Neural progenitor cell (in vitro differentiated cells): Measurements from ENCODE around the gene ADH6.

ENCODE experiments used
- EZH2 ChIP-seq: fragments of 200-600 bp; sonication (generic); IDR thresholded peaks from 2 replicates; pipeline ENCODE4 v1.6.1; 2017; ENCODE audit warnings: antibody characterized with exemption, mild to moderate bottlenecking, moderate library complexity
- TF ChIP-seq, protein P1 (sequence below): fragments of 200-600 bp; sonication (generic); IDR thresholded peaks from 2 replicates; pipeline ENCODE4 v1.5.1; 2017; ENCODE audit warnings: antibody characterized with exemption, mild to moderate bottlenecking

DNA sequence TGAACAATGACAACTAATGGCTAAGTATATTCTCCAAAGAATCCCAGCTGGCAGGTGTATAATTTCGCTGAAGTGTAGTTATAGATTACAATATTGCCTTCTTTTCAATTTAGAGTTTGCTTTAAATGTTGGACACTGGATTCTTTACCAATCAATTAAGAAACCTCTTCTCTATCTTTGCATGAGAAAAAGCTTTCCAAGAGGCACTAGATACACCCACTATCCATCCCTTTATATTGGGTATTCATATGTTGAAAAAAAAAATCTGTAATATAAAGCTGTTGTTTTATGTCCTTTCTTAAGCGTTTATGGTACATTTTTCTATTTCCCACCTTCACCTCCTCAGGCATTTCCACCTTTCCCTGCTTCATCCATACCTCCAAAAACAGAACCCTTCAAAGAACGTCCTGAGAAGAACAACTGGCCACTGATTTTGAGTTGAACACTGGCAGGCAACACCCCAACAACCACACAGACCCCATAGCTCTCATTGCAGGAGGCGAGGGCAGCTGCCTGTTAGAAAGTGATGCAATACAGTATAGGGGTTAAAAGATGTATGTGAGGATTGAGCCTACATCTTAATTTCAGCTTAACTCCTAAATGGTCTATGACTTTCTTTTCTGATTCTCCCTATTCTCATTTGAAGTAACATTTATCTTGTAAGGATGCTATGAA, 11.8 kb downstream of the ADH6 start:
- TF ChIP-seq EZH2 = no peak
- TF ChIP-seq, protein P1, sequence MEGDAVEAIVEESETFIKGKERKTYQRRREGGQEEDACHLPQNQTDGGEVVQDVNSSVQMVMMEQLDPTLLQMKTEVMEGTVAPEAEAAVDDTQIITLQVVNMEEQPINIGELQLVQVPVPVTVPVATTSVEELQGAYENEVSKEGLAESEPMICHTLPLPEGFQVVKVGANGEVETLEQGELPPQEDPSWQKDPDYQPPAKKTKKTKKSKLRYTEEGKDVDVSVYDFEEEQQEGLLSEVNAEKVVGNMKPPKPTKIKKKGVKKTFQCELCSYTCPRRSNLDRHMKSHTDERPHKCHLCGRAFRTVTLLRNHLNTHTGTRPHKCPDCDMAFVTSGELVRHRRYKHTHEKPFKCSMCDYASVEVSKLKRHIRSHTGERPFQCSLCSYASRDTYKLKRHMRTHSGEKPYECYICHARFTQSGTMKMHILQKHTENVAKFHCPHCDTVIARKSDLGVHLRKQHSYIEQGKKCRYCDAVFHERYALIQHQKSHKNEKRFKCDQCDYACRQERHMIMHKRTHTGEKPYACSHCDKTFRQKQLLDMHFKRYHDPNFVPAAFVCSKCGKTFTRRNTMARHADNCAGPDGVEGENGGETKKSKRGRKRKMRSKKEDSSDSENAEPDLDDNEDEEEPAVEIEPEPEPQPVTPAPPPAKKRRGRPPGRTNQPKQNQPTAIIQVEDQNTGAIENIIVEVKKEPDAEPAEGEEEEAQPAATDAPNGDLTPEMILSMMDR = no peak
